ENCODE results near the gene ADAMTSL4. TPM values are rescaled to one million over a fixed set of nuclear protein-coding genes. Genes with fewer than 3 reads are reported as not detected.

The ADAMTSL4 gene
- total RNA-seq, 4 donors from 2014 or later = 10.1 to 15.9 (median 13.6) TPM

GRCh38 chr1:150535511-150536287 is 13.5 kb upstream of the ADAMTSL4 start:
- WGBS, 2 donors = 85 to 86% methylated on average over 14 of the region's 14 CpGs
- no peak for DNase-seq (ENCODE audit: low spot score in 2 of 2)
- H3K4me3 ChIP-seq (ENCODE audit: low read depth, poor library complexity, severe bottlenecking) = no peak overlapping the region
- no peak for TF ChIP-seq POLR2A (IDR thresholded peaks at IDR 0.05)
- no peak for TF ChIP-seq CTCF (IDR thresholded peaks at IDR 0.05)
- intact Hi-C loops (cut with DNase I; ENCODE audit: low total_unique reads) = no loop called here

- DNase-seq (ENCODE audit: low spot score in 2 of 2) = no peak
- WGBS, 2 donors = 83 to 87% methylated on average over 12 of the region's 12 CpGs
- no peak for TF ChIP-seq POLR2A (IDR thresholded peaks at IDR 0.05)
- no peak for TF ChIP-seq CTCF (IDR thresholded peaks at IDR 0.05)
- no peak overlapping the region for H3K4me3 ChIP-seq (ENCODE audit: low read depth, poor library complexity, severe bottlenecking)
- intact Hi-C loops (cut with DNase I; ENCODE audit: low total_unique reads) = no loop called here
Observed at GRCh38 chr1:150536836-150537731, 12.1 kb upstream of the ADAMTSL4 start.

- DNase-seq (ENCODE audit: low spot score in 2 of 2) = no peak
- no peak overlapping the region for H3K4me3 ChIP-seq (ENCODE audit: low read depth, poor library complexity, severe bottlenecking)
- WGBS, 2 donors = 53 to 75% methylated on average over 17 of the region's 17 CpGs
- no peak for TF ChIP-seq CTCF (IDR thresholded peaks at IDR 0.05)
- no peak for TF ChIP-seq POLR2A (IDR thresholded peaks at IDR 0.05)
- intact Hi-C loops (cut with DNase I; ENCODE audit: low total_unique reads) = no loop called here
Observed at GRCh38 chr1:150537732-150538684, 11.2 kb upstream of the ADAMTSL4 start.

GRCh38 chr1:150543500-150544143 is 5.6 kb upstream of the ADAMTSL4 start:
- DNase-seq (ENCODE audit: low spot score in 2 of 2) = peak in 1 of 2 donors; percentile 89
- no peak for TF ChIP-seq CTCF (IDR thresholded peaks at IDR 0.05)
- TF ChIP-seq POLR2A (IDR thresholded peaks at IDR 0.05) = no peak
- WGBS, 2 donors = 65 to 74% methylated on average over 13 of the region's 13 CpGs

GRCh38 chr1:150544204-150544603 is 5.0 kb upstream of the ADAMTSL4 start:
- WGBS, 2 donors = 64 to 67% methylated on average over 3 of the region's 3 CpGs
- intact Hi-C loops (cut with DNase I; ENCODE audit: low total_unique reads) = no loop called here
- no peak overlapping the region for H3K4me3 ChIP-seq (ENCODE audit: low read depth, poor library complexity, severe bottlenecking)
- no peak for TF ChIP-seq POLR2A (IDR thresholded peaks at IDR 0.05)
- no peak for TF ChIP-seq CTCF (IDR thresholded peaks at IDR 0.05)
- no peak for DNase-seq (ENCODE audit: low spot score in 2 of 2)

More at GRCh38 chr1:150543500-150544143, 5.6 kb upstream of the ADAMTSL4 start:
- intact Hi-C loops (cut with DNase I; ENCODE audit: low total_unique reads) = no loop called here
- H3K4me3 ChIP-seq (ENCODE audit: low read depth, poor library complexity, severe bottlenecking) = no peak overlapping the region

Measured in lower leg skin (tissue), 4 donors.